ENCODE results near the gene ARL6IP6. TPM values are rescaled to one million over a fixed set of nuclear protein-coding genes. Genes with fewer than 3 reads are reported as not detected.

ARL6IP6 gene
- total RNA-seq, 6 experiments from 2014 or later: 9.2 to 32.0 (median 24.3) TPM

DNA sequence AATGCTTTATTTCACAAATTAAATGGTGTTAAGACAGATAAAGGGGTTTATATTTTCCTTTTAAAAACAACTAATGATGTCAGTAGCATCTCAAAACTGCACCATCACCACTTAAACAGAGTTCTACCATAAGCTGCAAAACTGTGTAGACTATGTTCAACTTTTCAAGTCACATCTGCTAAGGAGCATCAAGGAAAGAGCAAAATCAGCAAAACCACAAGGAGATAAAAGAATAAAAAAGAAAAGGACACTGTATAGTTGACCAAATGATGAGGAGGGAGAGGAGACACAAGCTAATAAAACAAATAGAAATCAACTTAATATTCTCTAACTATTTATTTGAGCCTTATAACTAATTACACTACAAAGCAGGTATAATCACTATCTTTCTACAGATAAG lies 35.0 kb upstream of the ARL6IP6 start:
- H3K27ac Mint-ChIP-seq: no peak overlapping the region
- H3K36me3 Mint-ChIP-seq (ENCODE audit: low read depth): peaks cover 19% of the 10 kb centered on the region
- no peaks in the 10 kb centered on the region for H3K9me3 Mint-ChIP-seq
- H3K4me1 Mint-ChIP-seq (ENCODE audit: low read depth): peaks cover 17% of the 10 kb centered on the region
- no peaks in the 10 kb centered on the region; the same call in 1 of the 2 replicates for H3K27me3 Mint-ChIP-seq (ENCODE audit: insufficient read depth)
- TF ChIP-seq, protein P1, sequence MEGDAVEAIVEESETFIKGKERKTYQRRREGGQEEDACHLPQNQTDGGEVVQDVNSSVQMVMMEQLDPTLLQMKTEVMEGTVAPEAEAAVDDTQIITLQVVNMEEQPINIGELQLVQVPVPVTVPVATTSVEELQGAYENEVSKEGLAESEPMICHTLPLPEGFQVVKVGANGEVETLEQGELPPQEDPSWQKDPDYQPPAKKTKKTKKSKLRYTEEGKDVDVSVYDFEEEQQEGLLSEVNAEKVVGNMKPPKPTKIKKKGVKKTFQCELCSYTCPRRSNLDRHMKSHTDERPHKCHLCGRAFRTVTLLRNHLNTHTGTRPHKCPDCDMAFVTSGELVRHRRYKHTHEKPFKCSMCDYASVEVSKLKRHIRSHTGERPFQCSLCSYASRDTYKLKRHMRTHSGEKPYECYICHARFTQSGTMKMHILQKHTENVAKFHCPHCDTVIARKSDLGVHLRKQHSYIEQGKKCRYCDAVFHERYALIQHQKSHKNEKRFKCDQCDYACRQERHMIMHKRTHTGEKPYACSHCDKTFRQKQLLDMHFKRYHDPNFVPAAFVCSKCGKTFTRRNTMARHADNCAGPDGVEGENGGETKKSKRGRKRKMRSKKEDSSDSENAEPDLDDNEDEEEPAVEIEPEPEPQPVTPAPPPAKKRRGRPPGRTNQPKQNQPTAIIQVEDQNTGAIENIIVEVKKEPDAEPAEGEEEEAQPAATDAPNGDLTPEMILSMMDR (IDR thresholded peaks at IDR 0.05): no peak
- DNase-seq: no peak
- no peak overlapping the region for H3K4me3 Mint-ChIP-seq

DNA sequence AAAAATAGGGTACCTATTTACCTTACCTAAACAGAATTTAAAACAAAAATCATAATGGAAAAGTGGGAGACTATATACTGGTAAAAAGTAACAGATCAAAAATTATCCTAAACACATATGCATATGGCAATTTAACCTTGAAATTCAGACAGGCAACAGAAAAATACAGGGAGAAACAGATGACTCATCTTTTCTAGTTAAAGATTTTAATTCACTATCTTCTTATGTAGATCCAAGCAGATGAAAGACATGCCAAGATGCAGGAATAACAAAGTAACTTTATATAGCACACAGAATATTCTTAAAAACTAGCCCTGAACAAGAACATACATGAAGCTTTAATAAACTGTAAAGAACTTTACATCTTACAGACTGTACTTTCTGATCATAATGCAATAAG lies 32.1 kb upstream of the ARL6IP6 start:
- 0 out of 2 replicates have a peak overlapping the region, but pooled peaks have one; percentile 2 for H3K27ac Mint-ChIP-seq
- H3K27me3 Mint-ChIP-seq (ENCODE audit: insufficient read depth): no peaks in the 10 kb centered on the region
- H3K36me3 Mint-ChIP-seq (ENCODE audit: low read depth): peaks cover 9% of the 10 kb centered on the region; the same call in 1 of the 2 replicates
- TF ChIP-seq, protein P1 (IDR thresholded peaks at IDR 0.05): no peak
- no peak overlapping the region for H3K4me3 Mint-ChIP-seq
- DNase-seq: no peak
- peaks cover 17% of the 10 kb centered on the region for H3K4me1 Mint-ChIP-seq (ENCODE audit: low read depth)
- H3K9me3 Mint-ChIP-seq: no peaks in the 10 kb centered on the region

DNA sequence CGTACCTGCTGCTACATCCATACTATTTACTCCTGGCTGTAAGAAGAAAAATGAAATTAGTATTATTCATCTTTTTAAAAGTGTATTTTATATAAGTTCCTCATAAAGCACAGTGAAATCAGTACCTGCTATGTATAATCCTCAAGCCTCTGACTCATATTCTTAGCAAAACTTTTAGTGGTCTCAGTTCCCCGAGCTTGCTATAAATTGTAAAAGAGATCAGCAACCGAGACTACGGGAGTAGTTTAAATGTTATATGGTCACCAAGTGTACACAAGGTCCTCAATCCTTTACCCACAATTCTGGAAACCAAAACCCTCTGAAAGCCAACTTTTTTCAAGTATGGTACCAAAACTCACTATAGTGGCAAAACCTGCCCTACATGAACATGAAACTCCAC lies 25.4 kb upstream of the ARL6IP6 start:
- no peak overlapping the region for H3K4me3 Mint-ChIP-seq
- H3K4me1 Mint-ChIP-seq (ENCODE audit: low read depth): peaks cover 41% of the 10 kb centered on the region
- no peaks in the 10 kb centered on the region for H3K27me3 Mint-ChIP-seq (ENCODE audit: insufficient read depth)
- H3K9me3 Mint-ChIP-seq: no peaks in the 10 kb centered on the region
- no peak overlapping the region for H3K27ac Mint-ChIP-seq
- TF ChIP-seq, protein P1 (IDR thresholded peaks at IDR 0.05): no peak
- no peak for DNase-seq
- peaks cover 4% of the 10 kb centered on the region; the same call in 1 of the 2 replicates for H3K36me3 Mint-ChIP-seq (ENCODE audit: low read depth)

DNA sequence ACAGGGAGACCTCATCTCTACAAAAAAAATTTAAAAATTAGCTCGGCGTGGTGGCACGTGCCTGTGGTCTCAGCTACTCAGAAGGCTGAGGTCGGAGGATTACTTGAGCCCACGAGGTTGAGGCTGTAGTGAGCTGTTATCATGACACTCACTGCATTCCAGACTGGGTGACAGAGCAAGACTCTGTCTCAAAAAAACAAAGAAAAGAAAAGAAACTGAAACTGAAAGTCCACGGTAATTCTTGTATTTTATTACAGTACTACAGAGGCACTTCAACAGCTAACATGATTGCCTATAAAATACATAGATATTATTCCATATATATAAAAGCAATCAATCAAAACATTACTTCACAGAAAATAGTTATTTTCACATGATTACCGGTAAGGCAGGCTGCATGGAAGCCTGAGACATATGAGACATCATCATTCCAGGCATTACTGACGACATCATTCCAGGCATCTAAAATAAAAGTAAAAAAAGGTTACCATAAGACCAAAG lies 24.2 kb upstream of the ARL6IP6 start:
- Mint-ChIP-seq H3K4me1 (ENCODE audit: low read depth) (peaks cover 41% of the 10 kb centered on the region), H3K27me3 (ENCODE audit: insufficient read depth) (no peaks in the 10 kb centered on the region), H3K9me3 (no peaks in the 10 kb centered on the region), H3K4me3 (peak overlapping the region; percentile 77), H3K27ac (peak overlapping the region; percentile 89), H3K36me3 (ENCODE audit: low read depth) (peaks cover 4% of the 10 kb centered on the region; the same call in 1 of the 2 replicates)
- TF ChIP-seq, protein P1 (IDR thresholded peaks at IDR 0.05): no peak
- DNase-seq: peak; percentile 49

DNA sequence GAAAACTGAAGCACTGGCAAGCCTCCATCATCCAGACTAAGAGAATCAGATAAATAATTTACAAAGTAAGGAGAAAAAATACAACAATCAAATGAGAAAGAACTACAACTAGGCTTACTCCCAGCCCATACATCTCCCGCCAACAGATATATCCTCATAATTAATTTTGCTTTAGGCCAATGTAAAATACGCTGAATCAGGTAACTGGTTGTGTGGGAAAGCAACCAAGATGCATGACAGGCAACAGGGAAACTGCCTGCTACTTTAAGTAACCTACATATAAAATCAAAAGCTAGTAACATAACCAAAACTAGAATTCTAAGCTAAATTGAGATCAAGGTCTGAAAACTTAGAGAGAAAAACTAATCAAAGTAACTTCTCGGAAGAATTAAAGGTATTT lies 22.7 kb upstream of the ARL6IP6 start:
- no peak for DNase-seq
- H3K27ac Mint-ChIP-seq: no peak overlapping the region
- no peak overlapping the region for H3K4me3 Mint-ChIP-seq
- H3K9me3 Mint-ChIP-seq: no peaks in the 10 kb centered on the region
- no peaks in the 10 kb centered on the region for H3K27me3 Mint-ChIP-seq (ENCODE audit: insufficient read depth)
- H3K4me1 Mint-ChIP-seq (ENCODE audit: low read depth): peaks cover 41% of the 10 kb centered on the region
- peaks cover 4% of the 10 kb centered on the region; the same call in 1 of the 2 replicates for H3K36me3 Mint-ChIP-seq (ENCODE audit: low read depth)
- TF ChIP-seq, protein P1 (IDR thresholded peaks at IDR 0.05): no peak

Data from HFFc6 (cell line).